NAMALWA (cell line): ENCODE results near the gene JUNB.
A peak's percentile ranks its signal among the peaks of the same experiment; 100 is the strongest.

ENCODE experiments used
- DNase-seq: peaks from one replicate; pipeline ENCODE4 v3.0.0-alpha.2; 2015; ENCODE audit warnings: low spot score

JUNB gene

DNA sequence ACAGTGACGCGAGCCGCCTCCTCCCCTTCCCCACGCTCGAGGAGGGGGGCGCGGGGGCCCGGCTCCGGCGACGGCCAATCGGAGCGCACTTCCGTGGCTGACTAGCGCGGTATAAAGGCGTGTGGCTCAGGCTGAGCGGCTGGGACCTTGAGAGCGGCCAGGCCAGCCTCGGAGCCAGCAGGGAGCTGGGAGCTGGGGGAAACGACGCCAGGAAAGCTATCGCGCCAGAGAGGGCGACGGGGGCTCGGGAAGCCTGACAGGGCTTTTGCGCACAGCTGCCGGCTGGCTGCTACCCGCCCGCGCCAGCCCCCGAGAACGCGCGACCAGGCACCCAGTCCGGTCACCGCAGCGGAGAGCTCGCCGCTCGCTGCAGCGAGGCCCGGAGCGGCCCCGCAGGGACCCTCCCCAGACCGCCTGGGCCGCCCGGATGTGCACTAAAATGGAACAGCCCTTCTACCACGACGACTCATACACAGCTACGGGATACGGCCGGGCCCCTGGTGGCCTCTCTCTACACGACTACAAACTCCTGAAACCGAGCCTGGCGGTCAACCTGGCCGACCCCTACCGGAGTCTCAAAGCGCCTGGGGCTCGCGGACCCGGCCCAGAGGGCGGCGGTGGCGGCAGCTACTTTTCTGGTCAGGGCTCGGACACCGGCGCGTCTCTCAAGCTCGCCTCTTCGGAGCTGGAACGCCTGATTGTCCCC lies at the start of gene JUNB:
TSS of gene JUNB (plus strand) at position 142 of the 706 bp plus-strand sequence. CDS start at position 428, 286 bp downstream.
- peak; percentile 96 for DNase-seq

DNA sequence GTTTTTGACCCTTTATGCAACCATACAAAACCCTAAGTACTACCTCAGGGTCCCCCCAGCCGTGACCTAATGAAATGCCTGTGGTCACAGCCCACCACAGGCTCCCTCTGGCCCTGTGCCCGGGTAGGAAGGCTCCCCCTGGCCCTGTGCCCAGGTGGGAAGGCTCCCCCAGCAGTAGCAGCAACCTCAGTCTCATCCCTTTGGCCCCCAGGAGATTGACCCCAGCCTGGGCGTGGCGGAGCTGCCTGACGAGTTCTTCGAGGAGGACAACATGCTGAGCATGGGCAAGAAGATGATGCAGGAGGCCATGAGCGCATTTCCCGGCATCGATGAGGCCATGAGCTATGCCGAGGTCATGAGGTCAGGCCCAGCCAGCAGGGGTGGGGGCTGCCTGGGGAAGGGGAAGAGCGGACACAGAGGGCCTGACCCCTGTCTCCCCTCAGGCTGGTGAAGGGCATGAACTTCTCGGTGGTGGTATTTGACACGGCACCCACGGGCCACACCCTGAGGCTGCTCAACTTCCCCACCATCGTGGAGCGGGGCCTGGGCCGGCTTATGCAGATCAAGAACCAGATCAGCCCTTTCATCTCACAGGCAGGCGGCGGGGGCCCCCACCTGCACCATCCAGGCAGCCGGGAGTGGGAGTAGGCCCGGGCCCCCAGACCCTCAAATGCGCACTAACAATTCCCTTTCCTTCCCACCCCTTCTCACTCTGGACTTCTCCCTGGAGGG lies 46.0 kb upstream of the JUNB start:
- no peak for DNase-seq

DNA sequence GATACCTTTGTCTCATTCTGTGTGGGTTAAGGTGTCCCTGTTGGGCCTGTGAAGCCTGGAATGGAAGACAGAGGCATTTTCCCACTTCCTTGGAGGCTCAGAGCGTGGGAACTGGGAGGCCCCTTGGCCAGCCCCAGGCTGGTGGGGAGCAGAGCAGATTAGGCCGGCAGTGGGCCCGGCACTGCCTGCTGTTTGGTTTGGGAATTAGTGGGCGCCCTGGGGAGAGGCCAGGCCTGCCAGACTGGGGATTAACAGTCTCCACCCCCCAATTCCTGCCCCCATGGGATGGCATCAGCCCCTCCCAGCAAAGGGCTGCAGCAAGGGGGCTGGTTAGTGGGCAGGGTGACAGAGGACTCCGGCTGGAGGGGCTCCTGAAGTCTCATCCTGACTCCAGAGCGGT lies 42.8 kb upstream of the JUNB start:
- no peak for DNase-seq

DNA sequence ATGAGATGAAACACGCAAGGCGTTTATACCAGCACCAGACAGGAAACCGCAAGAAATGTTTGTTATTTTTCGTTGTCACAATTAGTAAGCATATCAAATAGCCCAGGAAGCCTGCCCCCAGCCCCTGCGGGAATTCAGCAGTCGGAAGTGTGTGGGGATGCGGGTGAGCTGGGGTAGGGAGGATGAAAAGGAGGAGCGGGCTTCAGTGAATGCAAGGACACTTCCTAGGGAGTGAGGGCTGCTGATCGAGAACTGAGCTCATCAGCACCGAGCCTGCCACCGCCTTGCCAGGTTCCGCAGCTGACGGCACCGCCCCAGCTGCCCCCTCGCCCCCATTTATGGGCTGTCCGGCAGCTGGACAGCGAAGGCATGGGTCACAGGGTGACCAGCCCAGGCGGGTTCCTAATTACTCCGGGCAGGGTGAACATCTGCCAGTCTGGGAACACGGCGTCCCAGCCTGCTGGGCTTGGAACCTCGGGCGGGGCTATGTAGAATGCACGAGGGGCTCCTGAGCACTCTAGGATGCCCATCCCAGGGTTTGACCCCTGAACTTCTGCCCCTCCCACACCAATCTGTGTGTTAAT lies 41.3 kb upstream of the JUNB start:
- no peak for DNase-seq

DNA sequence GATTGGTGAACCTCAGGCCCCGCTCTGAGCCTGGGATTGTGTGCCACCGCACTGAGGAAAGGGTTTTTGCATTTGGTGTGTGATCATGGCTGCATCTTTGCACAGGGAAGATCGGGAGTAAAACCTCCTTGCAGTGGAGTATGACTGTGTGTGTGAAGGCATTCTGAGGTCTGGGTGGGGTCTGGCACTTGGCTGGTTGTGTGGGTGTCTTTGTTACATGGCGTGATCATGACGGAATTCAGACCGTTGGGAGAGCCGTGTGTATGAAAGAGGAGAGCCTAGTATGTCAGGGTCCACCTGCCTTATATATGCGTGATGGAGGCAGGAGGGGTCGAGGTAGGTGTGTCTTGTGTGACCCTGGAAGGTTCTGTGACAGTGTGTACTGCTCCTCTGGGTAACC lies 40.4 kb upstream of the JUNB start:
- DNase-seq = no peak

DNA sequence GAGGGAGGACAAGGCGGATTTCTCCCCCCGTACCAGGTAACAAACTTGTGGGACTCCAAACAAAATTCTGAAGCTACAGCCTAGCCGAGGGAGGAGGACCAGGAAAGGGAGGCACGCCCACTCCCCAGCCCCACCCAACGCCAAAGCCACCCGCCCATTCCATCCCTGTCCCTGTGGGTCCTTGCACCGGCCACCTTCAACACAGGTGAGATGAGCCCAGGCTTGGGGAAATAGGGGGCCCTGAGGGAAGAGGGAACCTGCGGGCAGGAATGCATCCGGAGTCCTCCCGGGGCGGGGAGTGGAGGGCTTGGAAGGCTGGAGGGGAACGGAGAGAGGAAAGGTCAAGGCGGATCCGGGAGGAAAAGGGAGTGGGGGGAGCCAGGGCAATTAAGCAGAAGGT lies 39.7 kb upstream of the JUNB start, which contains the start of gene BEST2:
TSS of gene BEST2 (plus strand) at position 157 of the 400 bp plus-strand sequence. CDS start 802 bp downstream, outside the sequence.
- no peak for DNase-seq

DNA sequence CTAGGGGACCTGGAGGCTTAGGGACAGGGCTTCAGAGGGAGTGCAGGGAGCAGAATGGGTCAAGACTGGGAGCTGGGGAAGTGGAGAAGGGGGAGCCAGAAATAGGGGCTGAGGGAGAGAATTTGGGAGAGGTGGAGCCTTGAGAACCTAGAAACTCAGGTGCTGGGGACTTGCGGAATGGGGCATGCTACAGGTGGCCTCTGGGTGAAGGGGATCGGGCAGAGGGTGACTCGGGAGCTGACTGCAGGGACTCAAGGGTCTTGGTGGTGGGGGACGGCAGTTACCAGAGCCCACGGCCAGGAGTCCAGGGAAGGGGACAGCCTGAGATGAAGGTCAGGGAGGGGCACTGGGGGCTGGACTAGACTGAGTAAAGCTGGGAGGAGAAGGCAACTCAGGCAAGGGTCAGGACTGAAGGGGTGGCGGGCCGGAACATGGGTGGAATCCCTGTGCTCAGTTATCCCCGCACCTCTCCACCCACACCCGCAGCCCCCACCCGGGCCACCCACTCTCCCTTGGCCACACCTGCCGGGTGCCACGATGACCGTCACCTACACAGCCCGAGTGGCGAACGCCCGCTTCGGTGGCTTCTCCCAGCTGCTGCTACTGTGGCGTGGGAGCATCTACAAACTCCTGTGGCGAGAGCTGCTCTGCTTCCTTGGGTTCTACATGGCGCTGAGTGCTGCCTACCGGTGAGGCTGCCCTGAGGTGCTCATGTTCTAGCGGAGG lies 39.1 kb upstream of the JUNB start:
- no peak for DNase-seq

DNA sequence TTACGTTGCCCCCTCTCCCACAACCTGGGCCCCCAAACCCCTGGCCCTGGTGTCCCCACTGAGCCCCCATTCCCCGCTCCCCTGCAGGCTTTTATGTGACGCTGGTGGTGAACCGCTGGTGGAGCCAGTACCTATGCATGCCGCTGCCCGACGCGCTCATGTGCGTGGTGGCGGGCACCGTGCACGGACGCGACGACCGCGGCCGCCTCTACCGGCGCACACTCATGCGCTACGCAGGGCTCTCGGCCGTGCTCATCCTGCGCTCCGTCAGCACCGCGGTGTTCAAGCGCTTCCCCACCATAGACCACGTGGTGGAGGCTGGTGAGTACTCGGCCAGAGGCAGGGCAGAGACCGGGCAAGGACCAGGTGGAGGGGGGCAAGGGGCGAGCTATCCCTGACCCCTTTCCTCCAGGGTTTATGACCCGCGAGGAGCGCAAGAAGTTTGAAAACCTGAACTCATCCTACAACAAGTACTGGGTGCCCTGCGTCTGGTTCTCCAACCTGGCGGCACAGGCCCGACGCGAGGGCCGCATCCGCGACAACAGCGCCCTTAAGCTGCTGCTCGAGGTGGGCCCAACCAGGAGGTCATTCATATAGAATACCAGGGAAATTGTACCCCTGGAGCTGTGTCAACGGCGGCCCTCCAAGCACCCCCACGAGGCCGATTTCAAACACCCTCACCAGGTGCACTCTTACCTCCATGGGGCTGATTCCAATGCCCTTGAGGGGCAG lies 36.7 kb upstream of the JUNB start:
- no peak for DNase-seq

DNA sequence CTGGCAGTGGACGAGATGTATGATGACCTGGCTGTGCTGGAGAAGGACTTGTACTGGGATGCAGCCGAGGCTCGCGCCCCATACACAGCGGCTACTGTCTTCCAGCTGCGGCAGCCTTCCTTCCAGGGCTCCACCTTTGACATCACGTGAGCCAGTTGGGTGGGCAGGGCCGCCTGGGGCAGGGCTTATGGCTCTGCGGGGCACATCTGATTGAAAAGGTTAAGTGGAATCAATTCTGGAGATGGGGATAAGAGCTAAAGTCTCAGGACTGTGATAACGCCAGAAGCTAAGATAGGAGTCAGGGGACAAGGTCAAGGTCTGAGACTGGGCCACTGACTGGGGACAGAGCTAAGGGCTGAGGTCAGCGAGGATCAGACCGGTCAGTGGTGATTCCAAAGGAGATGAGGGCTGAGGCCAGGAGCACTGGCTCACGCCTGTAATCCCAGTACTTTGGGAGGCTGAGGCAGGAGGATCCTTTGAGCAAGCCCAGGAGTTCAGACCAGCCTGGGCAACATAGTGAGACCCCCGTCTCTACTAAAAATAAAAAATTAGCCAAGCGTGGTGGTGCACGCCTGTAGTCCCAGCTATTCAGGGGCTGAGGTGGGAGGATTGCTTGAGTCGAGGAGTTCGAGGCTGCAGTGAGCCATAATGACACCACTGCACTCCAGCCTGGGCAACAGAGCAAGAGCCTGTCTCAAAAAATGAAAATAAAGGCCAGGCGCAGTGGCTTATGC lies 35.0 kb upstream of the JUNB start:
- DNase-seq = no peak

DNA sequence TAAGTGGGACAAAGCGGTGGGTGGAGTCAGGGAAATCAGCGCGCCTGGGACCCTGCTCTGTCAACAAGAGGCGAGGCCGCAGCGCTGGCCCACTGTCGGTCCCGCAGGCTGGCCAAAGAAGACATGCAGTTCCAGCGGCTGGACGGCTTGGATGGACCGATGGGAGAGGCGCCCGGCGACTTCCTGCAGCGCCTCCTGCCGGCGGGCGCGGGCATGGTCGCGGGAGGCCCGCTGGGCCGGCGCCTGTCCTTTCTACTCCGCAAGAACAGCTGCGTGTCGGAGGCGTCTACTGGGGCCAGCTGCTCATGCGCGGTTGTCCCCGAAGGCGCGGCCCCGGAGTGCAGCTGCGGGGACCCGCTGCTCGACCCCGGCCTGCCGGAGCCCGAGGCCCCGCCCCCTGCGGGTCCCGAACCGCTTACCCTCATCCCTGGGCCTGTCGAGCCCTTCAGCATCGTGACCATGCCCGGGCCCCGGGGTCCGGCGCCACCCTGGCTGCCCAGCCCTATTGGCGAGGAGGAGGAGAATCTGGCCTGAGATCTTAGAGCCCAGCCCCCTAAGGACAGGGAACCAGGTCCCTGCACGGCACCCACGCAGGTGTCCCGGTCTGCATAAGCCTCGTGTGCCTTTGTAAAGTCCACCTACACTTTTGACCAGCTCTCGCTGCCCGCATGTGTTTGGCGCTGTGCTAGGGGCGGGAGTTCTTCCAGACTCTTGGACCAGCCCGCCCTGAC lies 33.6 kb upstream of the JUNB start:
- DNase-seq = peak; percentile 72

DNA sequence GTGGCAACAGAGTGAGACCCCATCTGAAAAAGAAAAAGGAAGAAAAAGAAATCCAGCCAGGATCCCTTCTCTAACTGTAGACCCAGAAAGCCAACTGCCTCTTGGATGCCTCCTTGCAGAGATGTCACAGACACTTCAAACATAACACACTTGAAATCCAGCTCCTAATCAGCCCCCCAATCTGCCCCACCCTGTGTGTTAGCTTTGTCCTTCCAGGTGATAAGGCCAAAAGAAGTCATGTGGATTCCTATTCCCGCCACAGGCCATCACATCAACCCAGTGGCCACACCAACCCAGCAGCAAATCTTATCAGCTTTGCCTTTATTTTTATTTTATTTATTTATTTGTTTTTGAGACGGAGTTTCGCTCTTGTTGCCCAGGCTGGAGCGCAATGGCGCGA lies 31.6 kb upstream of the JUNB start:
- no peak for DNase-seq

DNA sequence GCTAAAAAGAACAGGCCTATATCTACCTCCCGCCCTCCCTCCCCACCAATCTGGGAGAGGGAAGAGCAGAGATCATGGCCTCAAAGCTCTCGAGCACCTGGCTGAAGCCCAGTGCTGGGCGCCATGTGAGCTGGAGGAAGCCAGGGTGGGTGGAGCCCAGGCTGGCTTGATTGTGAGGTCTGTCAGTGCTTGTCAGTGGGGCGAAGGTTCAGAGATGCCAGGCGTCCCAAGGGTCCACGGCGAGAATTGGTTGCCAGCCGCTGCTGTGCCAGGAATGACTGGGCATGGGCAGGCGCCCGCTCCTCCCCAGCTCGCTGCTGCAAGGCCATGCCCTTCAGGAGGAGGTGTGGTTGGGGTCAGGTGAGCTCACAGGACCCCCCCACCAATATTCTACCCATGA lies 28.2 kb upstream of the JUNB start:
- no peak for DNase-seq

DNA sequence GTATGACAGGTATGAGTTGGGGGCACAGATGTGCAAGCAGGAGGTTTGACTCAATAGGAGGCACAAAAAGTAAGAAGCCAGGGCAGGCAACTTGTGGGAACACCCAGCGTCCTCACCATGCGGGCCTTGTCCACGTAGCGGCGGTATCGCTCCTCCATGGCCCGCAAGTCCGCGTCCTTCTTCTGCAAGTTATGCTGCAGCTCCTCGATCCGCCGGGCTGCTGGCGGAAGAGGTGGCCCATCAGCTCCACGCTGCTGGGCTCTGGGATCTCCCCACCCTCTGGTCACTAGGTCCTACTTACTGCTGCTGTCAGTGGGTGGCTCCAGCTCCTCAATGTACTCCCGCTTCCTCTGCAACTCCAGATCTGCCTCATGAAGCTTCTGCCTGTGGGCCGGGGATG lies 26.6 kb upstream of the JUNB start:
- DNase-seq = no peak

DNA sequence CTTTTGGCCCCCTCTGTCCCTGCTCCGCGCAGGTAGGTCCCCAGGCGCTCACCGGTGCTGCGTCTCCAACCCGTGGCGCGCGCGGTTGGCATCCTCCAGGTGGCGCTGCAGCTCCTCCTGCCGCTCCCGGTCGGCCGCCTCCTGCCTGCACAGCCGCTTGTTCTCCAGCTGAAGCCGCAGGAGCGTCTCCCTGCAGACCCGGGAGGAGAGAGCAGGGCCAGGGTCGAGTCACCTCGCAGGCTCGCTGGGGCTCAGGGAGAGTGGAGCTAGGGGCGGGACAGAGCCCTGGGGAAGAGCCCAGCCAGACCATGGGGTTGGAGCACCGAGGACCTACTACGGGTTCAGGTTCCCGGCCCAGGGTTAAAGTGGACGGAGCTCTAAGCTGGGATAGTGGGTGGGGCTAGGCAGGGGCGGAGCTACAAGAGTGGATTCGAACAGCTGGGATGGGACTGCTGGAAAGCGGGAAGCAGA lies 25.2 kb upstream of the JUNB start:
- DNase-seq = peak; percentile 69

DNA sequence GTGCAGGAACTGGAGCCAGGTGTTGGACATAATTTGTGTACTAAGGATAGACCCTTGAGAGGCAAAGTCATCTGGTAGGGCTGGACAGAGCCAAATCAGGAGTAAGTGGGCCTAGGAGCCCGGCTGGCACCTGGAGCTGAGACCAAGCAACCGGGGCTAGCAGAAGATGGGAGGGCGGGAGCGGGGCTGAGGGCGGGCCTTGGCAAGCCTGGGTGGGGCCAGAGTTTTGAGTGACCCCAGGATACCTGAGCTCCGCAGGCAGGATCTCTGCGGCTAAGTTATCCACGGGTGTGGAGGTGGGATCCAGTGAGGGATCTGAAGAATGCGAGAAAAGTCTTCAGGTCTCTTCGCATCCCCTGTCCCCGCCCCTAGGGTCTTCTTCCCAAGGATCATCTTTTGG lies 24.1 kb upstream of the JUNB start:
- no peak for DNase-seq

DNA sequence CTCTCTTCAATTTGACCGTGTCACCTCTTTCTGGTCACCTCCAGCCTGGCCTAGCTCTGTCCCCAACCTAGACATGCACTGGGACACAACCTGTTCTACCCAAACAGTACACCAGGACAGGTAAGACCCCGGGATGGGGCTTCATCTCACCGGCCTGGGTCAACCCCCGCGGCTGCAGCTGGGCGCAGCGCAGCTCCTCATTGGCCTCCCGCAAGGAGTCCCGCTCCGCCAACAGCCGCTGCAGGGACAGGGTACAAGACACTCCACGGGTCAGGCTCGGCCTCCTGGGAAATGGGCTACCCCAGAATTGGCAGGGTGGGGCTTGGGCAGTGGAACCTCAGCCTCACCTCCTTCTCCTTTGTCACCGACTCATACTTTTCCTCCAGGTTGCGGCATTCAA lies 23.6 kb upstream of the JUNB start:
- DNase-seq = no peak

DNA sequence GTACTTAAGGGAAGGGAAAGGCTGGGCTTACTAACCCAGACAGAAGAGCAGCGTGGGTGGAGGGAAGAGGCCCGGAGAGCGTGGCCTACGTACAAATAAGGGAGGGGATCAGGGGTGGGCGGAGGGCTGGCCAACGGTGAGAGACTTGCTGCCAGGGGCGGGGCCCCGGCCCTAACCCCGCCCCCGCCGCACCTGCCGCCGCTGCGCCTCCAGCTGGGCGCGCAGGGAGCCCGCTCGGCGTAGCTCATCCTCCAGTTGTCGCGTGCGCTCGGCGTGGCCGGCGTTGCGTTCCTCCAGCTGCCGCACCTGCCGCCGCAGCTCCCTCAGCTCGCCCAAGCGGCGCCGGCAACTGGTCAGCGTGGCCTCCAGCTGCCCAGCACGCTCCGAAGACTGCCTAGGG lies 21.6 kb upstream of the JUNB start:
- DNase-seq = peak; percentile 76

DNA sequence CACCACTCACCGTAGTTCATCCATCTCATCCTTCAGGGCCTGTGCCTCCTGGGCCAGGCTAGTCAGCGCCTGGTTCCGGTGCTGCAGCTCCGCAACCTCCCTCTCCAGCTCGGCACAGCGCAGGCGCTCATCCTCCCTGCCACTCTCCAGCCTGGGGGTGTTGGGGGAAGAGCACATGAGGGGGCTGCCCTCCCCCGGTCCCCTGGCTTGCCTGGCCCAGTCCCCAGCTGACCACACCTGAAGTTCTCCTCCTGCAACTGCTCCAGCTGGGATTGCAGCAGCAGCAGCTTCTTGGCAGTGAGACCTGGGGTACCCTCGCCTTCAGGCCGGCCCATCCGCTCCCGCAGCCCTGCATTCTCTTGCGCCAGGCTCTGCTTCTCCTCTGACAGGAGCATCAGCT lies 20.4 kb upstream of the JUNB start:
- no peak for DNase-seq

DNA sequence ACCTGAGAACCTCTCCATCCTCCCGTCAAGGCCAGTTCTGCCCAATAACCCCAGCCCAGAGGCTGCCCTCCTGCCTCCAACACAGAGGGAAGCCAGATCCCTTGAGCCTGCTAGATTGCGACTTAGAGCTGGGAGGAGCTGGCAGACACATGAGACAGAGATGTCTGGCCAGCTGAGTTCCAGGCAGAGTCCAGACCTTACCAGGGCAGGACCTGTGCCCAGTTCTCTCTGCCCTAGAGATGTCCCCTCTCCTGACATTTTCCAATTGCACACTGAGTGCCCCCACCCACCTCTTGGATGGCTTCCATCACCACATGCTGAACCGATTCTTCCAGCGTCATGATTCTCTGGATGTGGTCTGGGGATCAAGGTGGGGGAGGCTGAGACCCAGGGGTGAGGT lies 19.0 kb upstream of the JUNB start:
- no peak for DNase-seq

DNA sequence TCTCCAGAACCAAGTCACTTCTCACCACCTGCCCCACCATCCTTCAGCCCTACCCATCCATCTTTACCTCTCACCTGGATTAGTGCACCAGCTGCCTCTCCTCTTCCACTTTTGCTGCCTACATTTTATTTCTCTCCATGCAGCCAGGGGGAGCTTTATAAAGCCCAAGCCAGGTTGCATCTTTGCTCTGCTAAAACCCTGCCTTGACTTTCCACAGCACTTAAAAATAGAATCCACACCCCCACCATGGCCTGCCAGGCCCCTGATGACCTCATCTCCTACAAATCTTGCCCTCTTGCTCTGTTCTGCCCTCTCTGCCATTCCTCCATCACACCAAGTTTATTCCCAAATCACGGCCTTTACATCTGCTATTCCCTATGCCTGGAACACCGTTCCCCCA lies 17.7 kb upstream of the JUNB start:
- peak; percentile 68 for DNase-seq
